Adrenal gland (tissue), 12 donors: ENCODE results near the gene ZC2HC1B. TPM values are rescaled to one million over a fixed set of nuclear protein-coding genes. Genes with fewer than 3 reads are reported as not detected.

Experiments used
- DNase-seq, 7 donors: peaks; one replicate each; pipeline ENCODE4 v3.0.0-alpha.2; 2019 to 2020
- H3K27ac ChIP-seq, 5 donors: fragments of 200-600 bp; sonication (generic) in 4 of 5; 1 replicate in 3 of 5; 2 replicates in 2 of 5; pipeline versions ENCODE4 v1.5.1 to v1.8.0; 2016 to 2020; ENCODE audit warnings: mild to moderate bottlenecking in 1 of 5
- H3K27me3 ChIP-seq: fragments of 200-600 bp; 2 replicates; pipeline ENCODE4 v1.8.0; 2021
- H3K36me3 ChIP-seq, 2 donors: fragments of 200-600 bp; replicated peaks in 1 of 2; 1 replicate in 1 of 2; 2 replicates in 1 of 2; pipeline versions ENCODE4 v1.5.1 to v1.8.0; 2018 to 2022
- H3K4me1 ChIP-seq, 2 donors: fragments of 200-600 bp; replicated peaks in 1 of 2; 1 replicate in 1 of 2; 2 replicates in 1 of 2; pipeline versions ENCODE4 v1.5.1 to v1.8.0; 2018 to 2021
- H3K4me3 ChIP-seq, 4 donors: fragments of 200-600 bp; sonication (generic) in 3 of 4; one replicate each; pipeline ENCODE4 v1.5.1; 2016 to 2018
- H3K9me3 ChIP-seq, 3 donors: fragments of 200-600 bp; sonication (generic) in 1 of 3; replicated peaks in 1 of 3; 1 replicate in 2 of 3; 2 replicates in 1 of 3; pipeline versions ENCODE4 v1.5.1 to v1.8.0; 2016 to 2021
- CTCF ChIP-seq, 6 experiments: fragments of 450-650 bp in 4 of 6; fragments of 200-600 bp in 2 of 6; sonication (generic) in 1 of 6; IDR thresholded peaks; 1 replicate in 5 of 6; 2 replicates in 1 of 6; pipeline versions ENCODE4 v1.5.1 to v1.8.0; 2016 to 2021; ENCODE audit warnings: antibody characterized with exemption in 6 of 6, mild to moderate bottlenecking in 2 of 6, moderate library complexity in 1 of 6
- POLR2A ChIP-seq, 2 donors: fragments of 450-650 bp; IDR thresholded peaks; one replicate each; pipeline ENCODE4 v1.6.1; 2017; ENCODE audit warnings: antibody characterized with exemption in 2 of 2, mild to moderate bottlenecking in 2 of 2, moderate library complexity in 1 of 2
- WGBS, 4 donors: extraction: QIAGEN DNeasy Blood & Tissue Kit in 2 of 4; methylation state at CpG; one replicate each; pipeline versions ENCODE4 v1.1.5 to v1.1.7; 2013 to 2017; 5-methylcytosine and 5-hydroxymethylcytosine counted together
- intact Hi-C, 2 donors: fragments of 100-400 bp; cut with DNase I; formaldehyde crosslinking; loops; one replicate each; pipeline versions ENCODE4 v1.14.1 to v1.15.0; 2022 to 2023
- polyA plus RNA-seq, 3 donors: library from polyadenylated mRNA; stranded (reverse); fragments of 200-250 nt in 2 of 3; fragments of 350-450 nt in 1 of 3; fragmentation: Illumina TruSeq in 1 of 3; extraction: RNeasy Lipid Tissue Mini Kit (QIAGEN cat#74804) in 1 of 3; gene quantifications; one replicate each; pipeline ENCODE4 v1.2.3, GENCODE V29; 2013 to 2014
- total RNA-seq, 9 donors: library from RNA; depleted of rRNA in 4 of 9; stranded (reverse); fragments of >200 nt in 4 of 9; fragments of 120-200 nt in 1 of 9; fragmentation: NEBNext Ultra II Directional in 1 of 9; extraction: Animal tissue kit (Norgen Biotek cat#: 25700) in 1 of 9; gene quantifications; one replicate each; pipeline versions ENCODE4 v1.1.0 to v1.2.4, GENCODE V29; 2013 to 2023
- donor health status: healthy with polysubstance abuse.
- donor health status: Bipolar disorder and iron deficiency.
- donor health status: DM: yes; HTN: yes; CAD: no.
- donor health status: DM: no; HTN: no; CAD: no.
- donor health status: DM: no; HTN: no; CAD: no.
- donor health status: DM: yes; HTN: yes; CAD: no.

ZC2HC1B gene
- total and polyA plus RNA-seq, 12 donors, result 0.32 to 1.0 TPM; not detected in 10

GRCh38 chr6:143957679-143958274 is 93.5 kb downstream of the ZC2HC1B start:
- no peak overlapping the region for H3K27ac ChIP-seq
- no peaks in the 10 kb centered on the region for H3K27me3 ChIP-seq
- no peak overlapping the region for H3K4me3 ChIP-seq
- no peaks in the 10 kb centered on the region for H3K9me3 ChIP-seq
- DNase-seq, result no peak
- intact Hi-C loops, result no loop called here
- peaks cover 0 to 6% of the 10 kb centered on the region in 2 donors for H3K4me1 ChIP-seq
- peaks cover 0 to 3% of the 10 kb centered on the region in 2 donors for H3K36me3 ChIP-seq
- TF ChIP-seq POLR2A (IDR thresholded peaks at IDR 0.05) (no peak), CTCF (IDR thresholded peaks at IDR 0.05) (no peak)
- WGBS, 4 donors, result 62 to 71% (median 67%) methylated on average over 4 of the region's 4 CpGs

- intact Hi-C loops, result no loop called here
- Histone ChIP-seq H3K4me1 (peaks cover 1 to 13% of the 10 kb centered on the region in 2 donors), H3K36me3 (peaks cover 0 to 3% of the 10 kb centered on the region in 2 donors), H3K9me3 (no peaks in the 10 kb centered on the region), H3K27me3 (no peaks in the 10 kb centered on the region), H3K4me3 (no peak overlapping the region), H3K27ac (no peak overlapping the region)
- DNase-seq, result no peak
- TF ChIP-seq CTCF (IDR thresholded peaks at IDR 0.05) (no peak), POLR2A (IDR thresholded peaks at IDR 0.05) (no peak)
- 81 to 98% (median 87%) methylated on average over 11 of the region's 11 CpGs for WGBS, 4 donors
Measured at GRCh38 chr6:143958839-143959399, 94.6 kb downstream of the ZC2HC1B start.

GRCh38 chr6:143959927-143960326 is 95.7 kb downstream of the ZC2HC1B start:
- H3K27me3 ChIP-seq, result no peaks in the 10 kb centered on the region
- H3K4me1 ChIP-seq, result peaks cover 11 to 21% of the 10 kb centered on the region in 2 donors
- WGBS, 4 donors, result 72 to 78% (median 76%) methylated on average over 3 to 4 of the region's 4 CpGs
- TF ChIP-seq CTCF (IDR thresholded peaks at IDR 0.05) (no peak), POLR2A (IDR thresholded peaks at IDR 0.05) (no peak)
- H3K9me3 ChIP-seq, result no peaks in the 10 kb centered on the region
- peaks cover 0 to 3% of the 10 kb centered on the region in 2 donors for H3K36me3 ChIP-seq
- intact Hi-C loops, result no loop called here
- no peak for DNase-seq
- H3K27ac ChIP-seq, result no peak overlapping the region
- H3K4me3 ChIP-seq, result no peak overlapping the region

GRCh38 chr6:143961066-143961465 is 96.8 kb downstream of the ZC2HC1B start:
- Histone ChIP-seq H3K4me3 (no peak overlapping the region), H3K27me3 (no peaks in the 10 kb centered on the region), H3K27ac (peak overlapping the region in 1 of 5 donors; percentile 8), H3K36me3 (peaks cover 0 to 3% of the 10 kb centered on the region in 2 donors), H3K9me3 (no peaks in the 10 kb centered on the region), H3K4me1 (peaks cover 14 to 23% of the 10 kb centered on the region in 2 donors)
- intact Hi-C loops, result no loop called here
- DNase-seq, result no peak
- TF ChIP-seq CTCF (IDR thresholded peaks at IDR 0.05) (no peak), POLR2A (IDR thresholded peaks at IDR 0.05) (no peak)
- 41 to 55% (median 48%) methylated on average over 3 of the region's 3 CpGs for WGBS, 4 donors
